SH-SY5Y (cell line): ENCODE results near the gene DEFB132.

Experiments used
- GATA2 ChIP-seq: IDR thresholded peaks from 2 replicates; pipeline ENCODE4 v1.6.1; 2011; ENCODE audit warnings: mild to moderate bottlenecking, low read depth, low read length
- GATA3 ChIP-seq: IDR thresholded peaks from 2 replicates; pipeline ENCODE4 v1.6.1; 2011; ENCODE audit warnings: low read depth, mild to moderate bottlenecking, low read length, moderate library complexity

- TF ChIP-seq GATA2, result no peak
- TF ChIP-seq GATA3, result no peak
These were observed 40.3 kb upstream of the DEFB132 start for GRCh38 chr20:217266-217665.
